H9 (cell line): ENCODE measurements around the gene DNAJB11. TPM values are rescaled to one million over a fixed set of nuclear protein-coding genes. Genes with fewer than 3 reads are reported as not detected.

Source experiments
- DNase-seq: peaks from one replicate; pipeline ENCODE4 v3.0.0-alpha.2; 2017
- H2AFZ ChIP-seq: one replicate; pipeline ENCODE4 v1.6.1; 2013; ENCODE audit warnings: mild to moderate bottlenecking, low read length, control low read depth, moderate library complexity
- H2AK5ac ChIP-seq: 2 replicates; pipeline ENCODE4 v1.6.1; 2013; ENCODE audit warnings: low read length, control low read depth, mixed read lengths; ENCODE audit not compliant: insufficient read length
- H2BK120ac ChIP-seq: one replicate; pipeline ENCODE4 v1.6.1; 2013; ENCODE audit warnings: low read depth, mild to moderate bottlenecking, low read length, control low read depth, inconsistent platforms; ENCODE audit not compliant: poor library complexity, severe bottlenecking
- H2BK12ac ChIP-seq: 2 replicates; pipeline ENCODE4 v1.6.1; 2013; ENCODE audit warnings: low read length, control low read depth, mixed read lengths, low read depth; ENCODE audit not compliant: insufficient read length
- H2BK15ac ChIP-seq: 2 replicates; pipeline ENCODE4 v1.6.1; 2013; ENCODE audit warnings: low read depth, low read length, control low read depth
- H2BK20ac ChIP-seq: one replicate; pipeline ENCODE4 v1.6.1; 2013; ENCODE audit warnings: low read depth, mild to moderate bottlenecking, low read length, control low read depth, inconsistent platforms; ENCODE audit not compliant: poor library complexity, severe bottlenecking
- H2BK5ac ChIP-seq: 2 replicates; pipeline ENCODE4 v1.6.1; 2013; ENCODE audit warnings: low read length, control low read depth, mixed read lengths; ENCODE audit not compliant: insufficient read length
- H3K14ac ChIP-seq: 2 replicates; pipeline ENCODE4 v1.6.1; 2013; ENCODE audit warnings: low read length, control low read depth; ENCODE audit not compliant: insufficient read depth
- H3K18ac ChIP-seq: 2 replicates; pipeline ENCODE4 v1.6.1; 2013; ENCODE audit warnings: low read depth, mild to moderate bottlenecking, mixed read lengths, low read length, control low read depth; ENCODE audit not compliant: insufficient read length
- H3K23ac ChIP-seq: 2 replicates; pipeline ENCODE4 v1.6.1; 2013; ENCODE audit warnings: low read length, control low read depth, mixed read lengths, low read depth; ENCODE audit not compliant: insufficient read length
- H3K23me2 ChIP-seq: 2 replicates; pipeline ENCODE4 v1.6.1; 2013; ENCODE audit warnings: low read depth, mild to moderate bottlenecking, mixed read lengths, low read length, control low read depth; ENCODE audit not compliant: insufficient read length, poor library complexity, severe bottlenecking
- H3K27ac ChIP-seq: 2 replicates; pipeline ENCODE4 v1.5.1; 2013; ENCODE audit warnings: low read length, control low read depth, mixed read lengths, low read depth; ENCODE audit not compliant: insufficient read length
- H3K27me3 ChIP-seq: 2 replicates; pipeline ENCODE4 v1.6.1; 2013; ENCODE audit warnings: low read length, control low read depth, inconsistent platforms; ENCODE audit not compliant: insufficient read depth
- H3K4ac ChIP-seq: 2 replicates; pipeline ENCODE4 v1.6.1; 2013; ENCODE audit warnings: low read depth, mild to moderate bottlenecking, control low read depth, inconsistent platforms, low read length, moderate library complexity
- H3K4me1 ChIP-seq: 2 replicates; pipeline ENCODE4 v1.6.1; 2013; ENCODE audit warnings: low read length, control low read depth, inconsistent platforms; ENCODE audit not compliant: insufficient read depth
- H3K4me2 ChIP-seq: 2 replicates; pipeline ENCODE4 v1.6.1; 2013; ENCODE audit warnings: low read length, control low read depth, mixed read lengths; ENCODE audit not compliant: insufficient read length, insufficient read depth
- H3K56ac ChIP-seq: 2 replicates; pipeline ENCODE4 v1.6.1; 2013; ENCODE audit warnings: low read depth, mild to moderate bottlenecking, mixed read lengths, low read length, control low read depth; ENCODE audit not compliant: insufficient read length
- H3K79me1 ChIP-seq: 2 replicates; pipeline ENCODE4 v1.6.1; 2013; ENCODE audit warnings: low read depth, mild to moderate bottlenecking, moderate library complexity, low read length, control low read depth, inconsistent platforms; ENCODE audit not compliant: insufficient read depth, poor library complexity, severe bottlenecking
- H3K79me2 ChIP-seq: 2 replicates; pipeline ENCODE4 v1.6.1; 2013; ENCODE audit warnings: low read length, control low read depth, inconsistent platforms; ENCODE audit not compliant: insufficient read depth
- H3K9ac ChIP-seq: 2 replicates; pipeline ENCODE4 v1.6.1; 2013; ENCODE audit warnings: low read length, control low read depth, mixed read lengths; ENCODE audit not compliant: insufficient read length; ENCODE audit errors: extremely low read depth
- H3K9me3 ChIP-seq: one replicate; pipeline ENCODE4 v1.6.1; 2013; ENCODE audit warnings: low read depth, low read length, inconsistent platforms; ENCODE audit not compliant: control insufficient read depth
- H3T11ph ChIP-seq: one replicate; pipeline ENCODE4 v1.6.1; 2013; ENCODE audit warnings: mild to moderate bottlenecking, low read length, control low read depth, inconsistent platforms
- H4K20me1 ChIP-seq: one replicate; pipeline ENCODE4 v1.6.1; 2013; ENCODE audit not compliant: control insufficient read depth, insufficient read length, insufficient read depth
- H4K5ac ChIP-seq: 2 replicates; pipeline ENCODE4 v1.6.1; 2013; ENCODE audit warnings: low read depth, mild to moderate bottlenecking, mixed read lengths, low read length, control low read depth; ENCODE audit not compliant: insufficient read length
- H4K8ac ChIP-seq: replicated peaks from 2 replicates; pipeline ENCODE4 v1.6.1; 2013; ENCODE audit warnings: low read length, control low read depth, mixed read lengths, low read depth; ENCODE audit not compliant: insufficient read length
- H4K91ac ChIP-seq: 2 replicates; pipeline ENCODE4 v1.6.1; 2013; ENCODE audit warnings: low read depth, mild to moderate bottlenecking, moderate library complexity, mixed read lengths, low read length, control low read depth; ENCODE audit not compliant: insufficient read length
- H3K27ac Mint-ChIP-seq, 3 experiments: 2 replicates in 2 of 3; 3 replicates in 1 of 3; pipeline ENCODE4 v1.8.0; 2020 to 2021; ENCODE audit warnings: mixed read lengths in 3 of 3, mild to moderate bottlenecking in 1 of 3, moderate library complexity in 1 of 3
- H3K27me3 Mint-ChIP-seq: 2 replicates; pipeline ENCODE4 v1.8.0; 2021; ENCODE audit warnings: low read depth, mild to moderate bottlenecking, moderate library complexity, mixed read lengths
- H3K36me3 Mint-ChIP-seq, 3 experiments: 2 replicates in 2 of 3; 3 replicates in 1 of 3; pipeline ENCODE4 v1.8.0; 2020 to 2021; ENCODE audit warnings: low read depth in 3 of 3, mixed read lengths in 3 of 3; ENCODE audit not compliant: insufficient read depth in 1 of 3
- H3K4me1 Mint-ChIP-seq, 2 experiments: 2 replicates each; pipeline ENCODE4 v1.8.0; 2020; ENCODE audit warnings: mixed read lengths in 2 of 2
- H3K4me3 Mint-ChIP-seq, 2 experiments: 2 replicates in 1 of 2; 3 replicates in 1 of 2; pipeline ENCODE4 v1.8.0; 2020 to 2021; ENCODE audit warnings: mild to moderate bottlenecking in 2 of 2, mixed read lengths in 2 of 2, moderate library complexity in 1 of 2
- H3K9me3 Mint-ChIP-seq, 2 experiments: 2 replicates in 1 of 2; 3 replicates in 1 of 2; pipeline ENCODE4 v1.8.0; 2020; ENCODE audit warnings: mild to moderate bottlenecking in 2 of 2, mixed read lengths in 2 of 2, moderate library complexity in 1 of 2
- WGBS: extraction: QIAGEN DNeasy Blood & Tissue Kit; methylation state at CpG from one replicate; pipeline ENCODE4 v1.1.7; 2013; ENCODE audit warnings: missing lambda C conversion rate, low lambda C conversion rate, mixed read lengths; ENCODE audit not compliant: insufficient read length; ENCODE audit errors: extremely low coverage; 5-methylcytosine and 5-hydroxymethylcytosine counted together
- total RNA-seq: library from RNA; stranded (reverse); gene quantifications from 2 replicates; pipeline ENCODE4 v1.2.1, GENCODE V29; 2021
- TF ChIP-seq, protein P1 (sequence below): fragments of 200-600 bp; sonication (generic); conservative IDR thresholded peaks from 3 replicates; pipeline ENCODE4 v1.8.0; 2021; ENCODE audit warnings: antibody characterized with exemption, mild to moderate bottlenecking

Gene DNAJB11
- total RNA-seq, 1 experiment from 2014 or later = 61.2 TPM

DNA sequence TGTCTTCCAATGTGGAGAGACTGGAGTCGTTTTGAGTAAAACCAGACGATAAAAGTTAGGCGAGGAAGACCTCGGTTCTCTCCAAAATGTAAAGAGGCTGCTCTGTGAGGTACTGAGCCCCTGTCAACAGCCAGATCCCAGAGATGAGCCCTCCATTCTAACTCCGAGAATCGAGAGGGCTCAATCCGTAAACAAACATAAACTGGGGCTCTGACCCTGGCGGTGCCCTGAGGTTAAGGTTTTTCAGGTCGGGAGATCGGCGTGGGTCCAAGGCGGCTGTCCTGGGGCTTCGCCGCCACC lies 3.8 kb upstream of the DNAJB11 start:
- H3K9me3 Mint-ChIP-seq = no peaks in the 10 kb centered on the region
- peak; percentile 30 for DNase-seq
- no peaks in the 10 kb centered on the region for H3K27me3 Mint-ChIP-seq

More for the DNA sequence above, 3.8 kb upstream of the DNAJB11 start:
- Mint-ChIP-seq H3K4me3 (peak overlapping the region; percentile 87 to 89), H3K36me3 (no peaks in the 10 kb centered on the region; a peak in 2 of 7 replicates), H3K27ac (peak overlapping the region in 2 of 3 experiments; percentile 61 to 91; a peak in 4 of 7 replicates), H3K4me1 (peaks cover 22 to 28% of the 10 kb centered on the region in 2 experiments)
- Histone ChIP-seq H4K8ac (no peak overlapping the region), H3K4ac (no peak overlapping the region), H2BK120ac (no peak overlapping the region), H3K23ac (no peak overlapping the region), H3K79me1 (no peaks in the 10 kb centered on the region), H2BK20ac (no peak overlapping the region), H3K27ac (no peak overlapping the region), H2AK5ac (no peak overlapping the region), H3K9me3 (no peaks in the 10 kb centered on the region), H3K23me2 (peaks cover 10% of the 10 kb centered on the region), H3K4me1 (no peaks in the 10 kb centered on the region), H3K14ac (no peak overlapping the region), H3K18ac (peak overlapping the region; percentile 5), H2BK12ac (no peak overlapping the region), H3K9ac (peak overlapping the region; percentile 70), H3K4me2 (peak overlapping the region; percentile 91), H2BK15ac (no peak overlapping the region), H4K20me1 (peaks cover 3% of the 10 kb centered on the region), H3K56ac (no peak overlapping the region), H3K79me2 (peaks cover 7% of the 10 kb centered on the region), H3K27me3 (no peaks in the 10 kb centered on the region), H3T11ph (no peak overlapping the region), H4K91ac (no peak overlapping the region), H2BK5ac (no peak overlapping the region), H2AFZ (peak overlapping the region; percentile 12), H4K5ac (no peak overlapping the region)
- TF ChIP-seq, protein P1, sequence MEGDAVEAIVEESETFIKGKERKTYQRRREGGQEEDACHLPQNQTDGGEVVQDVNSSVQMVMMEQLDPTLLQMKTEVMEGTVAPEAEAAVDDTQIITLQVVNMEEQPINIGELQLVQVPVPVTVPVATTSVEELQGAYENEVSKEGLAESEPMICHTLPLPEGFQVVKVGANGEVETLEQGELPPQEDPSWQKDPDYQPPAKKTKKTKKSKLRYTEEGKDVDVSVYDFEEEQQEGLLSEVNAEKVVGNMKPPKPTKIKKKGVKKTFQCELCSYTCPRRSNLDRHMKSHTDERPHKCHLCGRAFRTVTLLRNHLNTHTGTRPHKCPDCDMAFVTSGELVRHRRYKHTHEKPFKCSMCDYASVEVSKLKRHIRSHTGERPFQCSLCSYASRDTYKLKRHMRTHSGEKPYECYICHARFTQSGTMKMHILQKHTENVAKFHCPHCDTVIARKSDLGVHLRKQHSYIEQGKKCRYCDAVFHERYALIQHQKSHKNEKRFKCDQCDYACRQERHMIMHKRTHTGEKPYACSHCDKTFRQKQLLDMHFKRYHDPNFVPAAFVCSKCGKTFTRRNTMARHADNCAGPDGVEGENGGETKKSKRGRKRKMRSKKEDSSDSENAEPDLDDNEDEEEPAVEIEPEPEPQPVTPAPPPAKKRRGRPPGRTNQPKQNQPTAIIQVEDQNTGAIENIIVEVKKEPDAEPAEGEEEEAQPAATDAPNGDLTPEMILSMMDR = no peak; the same call in 2 of the 3 replicates
- WGBS = no CpG with 5 or more reads among the region's 14 CpGs
